ENCODE results near the gene CEND1.

Gene CEND1

GRCh38 chr11:789943-790342 lies at the start of gene CEND1:
Gene CEND1, minus strand, starts transcription at chr11:790090. Its CDS starts 1,514 bp downstream, at chr11:788576.
- DNase-seq (ENCODE audit: insufficient read length, low spot score) (no peak), FAIRE-seq (no peak)
- TF ChIP-seq POLR2A (IDR thresholded peaks at IDR 0.05; ENCODE audit: low read depth, low read length): no peak

- FAIRE-seq: no peak
- TF ChIP-seq POLR2A (IDR thresholded peaks at IDR 0.05; ENCODE audit: low read depth, low read length): 0 out of 2 replicates have a peak, but pooled peaks have one; percentile 6
- DNase-seq (ENCODE audit: insufficient read length, low spot score): no peak
Measured at GRCh38 chr11:839280-839623, 49.4 kb upstream of the CEND1 start.

- DNase-seq (ENCODE audit: insufficient read length, low spot score) (peak; percentile 71), FAIRE-seq (no peak)
- TF ChIP-seq POLR2A (IDR thresholded peaks at IDR 0.05; ENCODE audit: low read depth, low read length): peak; percentile 5; the same call in 1 of the 2 replicates
Measured at GRCh38 chr11:838441-839279, 48.8 kb upstream of the CEND1 start.

GRCh38 chr11:837990-838307 lies 48.1 kb upstream of the CEND1 start:
- TF ChIP-seq POLR2A (IDR thresholded peaks at IDR 0.05; ENCODE audit: low read depth, low read length): no peak
- FAIRE-seq (no peak), DNase-seq (ENCODE audit: insufficient read length, low spot score) (no peak)

GRCh38 chr11:837189-837989 lies 47.5 kb upstream of the CEND1 start:
- FAIRE-seq: no peak
- no peak for DNase-seq (ENCODE audit: insufficient read length, low spot score)
- TF ChIP-seq POLR2A (IDR thresholded peaks at IDR 0.05; ENCODE audit: low read depth, low read length): no peak

- no peak for TF ChIP-seq POLR2A (IDR thresholded peaks at IDR 0.05; ENCODE audit: low read depth, low read length)
- FAIRE-seq (no peak), DNase-seq (ENCODE audit: insufficient read length, low spot score) (no peak)
Measured at GRCh38 chr11:836700-837099, 46.8 kb upstream of the CEND1 start.

GRCh38 chr11:836274-836673 lies 46.4 kb upstream of the CEND1 start:
- no peak for DNase-seq (ENCODE audit: insufficient read length, low spot score)
- FAIRE-seq: no peak
- TF ChIP-seq POLR2A (IDR thresholded peaks at IDR 0.05; ENCODE audit: low read depth, low read length): no peak

- no peak for FAIRE-seq
- peak; percentile 29; the same call in 1 of the 2 replicates for TF ChIP-seq POLR2A (IDR thresholded peaks at IDR 0.05; ENCODE audit: low read depth, low read length)
- peak; percentile 94 for DNase-seq (ENCODE audit: insufficient read length, low spot score)
Measured at GRCh38 chr11:834371-835316, 44.8 kb upstream of the CEND1 start.

GRCh38 chr11:833849-834311 lies 44.0 kb upstream of the CEND1 start:
- DNase-seq (ENCODE audit: insufficient read length, low spot score): no peak
- FAIRE-seq: no peak

GRCh38 chr11:833114-833791 lies 43.4 kb upstream of the CEND1 start:
- DNase-seq (ENCODE audit: insufficient read length, low spot score): no peak
- peak; percentile 20; the same call in 1 of the 2 replicates for TF ChIP-seq POLR2A (IDR thresholded peaks at IDR 0.05; ENCODE audit: low read depth, low read length)
- FAIRE-seq: no peak

More at GRCh38 chr11:833849-834311, 44.0 kb upstream of the CEND1 start:
- TF ChIP-seq POLR2A (IDR thresholded peaks at IDR 0.05; ENCODE audit: low read depth, low read length): no peak

GRCh38 chr11:832529-833113 lies 42.7 kb upstream of the CEND1 start, which contains the start of gene CD151:
Gene CD151, plus strand, starts transcription at chr11:832952. Its CDS starts 3,118 bp downstream, at chr11:836070.
- no peak for DNase-seq (ENCODE audit: insufficient read length, low spot score)
- no peak for FAIRE-seq
- peak; percentile 58; the same call in 1 of the 2 replicates for TF ChIP-seq POLR2A (IDR thresholded peaks at IDR 0.05; ENCODE audit: low read depth, low read length)

GRCh38 chr11:831961-832528 lies 42.2 kb upstream of the CEND1 start:
- FAIRE-seq: no peak
- DNase-seq (ENCODE audit: insufficient read length, low spot score): no peak
- no peak for TF ChIP-seq POLR2A (IDR thresholded peaks at IDR 0.05; ENCODE audit: low read depth, low read length)

Measured in H54 (cell line).